MCF 10A (cell line): ENCODE data around the gene MLLT3. TPM values are rescaled to one million over a fixed set of nuclear protein-coding genes. Genes with fewer than 3 reads are reported as not detected.

Experiments used
- BruUV-seq: library from RNA; stranded (reverse); fragments of 400-500 nt; replicated peaks from 2 replicates; lab custom pipeline; 2021; lab: Mats Ljungman, UMichigan
- CTCF ChIA-PET: fragments of 300-600 bp; sonication (Branson Sonifier 250); formaldehyde crosslinking; extraction: SDS; loops from one replicate; lab custom pipeline; 2021; ENCODE audit warnings: antibody characterized with exemption, inconsistent platforms; lab: Yijun Ruan, JAX
- POLR2A ChIA-PET: fragments of 300-600, 350-650 bp; sonication (Branson Sonifier 250); formaldehyde crosslinking; extraction: SDS; loops from one replicate; lab custom pipeline; 2020; ENCODE audit warnings: antibody characterized with exemption, inconsistent platforms; lab: Yijun Ruan, JAX
- DNase-seq: peaks from one replicate; pipeline ENCODE4 v3.0.0-alpha.2; 2018; ENCODE audit not compliant: unreplicated experiment
- H3K27ac Mint-ChIP-seq: one replicate; pipeline ENCODE4 v1.8.0; 2022; ENCODE audit warnings: mild to moderate bottlenecking, low read depth, mixed read lengths; ENCODE audit not compliant: unreplicated experiment
- H3K27me3 Mint-ChIP-seq: one replicate; pipeline ENCODE4 v1.8.0; 2022; ENCODE audit warnings: mixed read lengths; ENCODE audit not compliant: insufficient read depth, unreplicated experiment
- H3K36me3 Mint-ChIP-seq: one replicate; pipeline ENCODE4 v1.8.0; 2022; ENCODE audit warnings: mild to moderate bottlenecking, moderate library complexity, mixed read lengths; ENCODE audit not compliant: insufficient read depth, unreplicated experiment
- H3K4me1 Mint-ChIP-seq: one replicate; pipeline ENCODE4 v1.8.0; 2022; ENCODE audit warnings: mixed read lengths; ENCODE audit not compliant: insufficient read depth, unreplicated experiment
- H3K4me3 Mint-ChIP-seq: one replicate; pipeline ENCODE4 v1.8.0; 2022; ENCODE audit warnings: mild to moderate bottlenecking, moderate library complexity, mixed read lengths; ENCODE audit not compliant: unreplicated experiment
- H3K9me3 Mint-ChIP-seq: one replicate; pipeline ENCODE4 v1.8.0; 2022; ENCODE audit warnings: mixed read lengths; ENCODE audit not compliant: unreplicated experiment
- CTCF ChIP-seq: fragments of 200-600 bp; IDR thresholded peaks from one replicate; pipeline ENCODE4 v1.8.0; 2022; ENCODE audit warnings: antibody characterized with exemption, mild to moderate bottlenecking; ENCODE audit not compliant: unreplicated experiment
- intact Hi-C: fragments of 100-400 bp; cut with micrococcal nuclease; formaldehyde crosslinking; loops from 2 replicates; pipeline ENCODE4 v1.14.1; 2022
- total RNA-seq: library from RNA; stranded (reverse); gene quantifications from 2 replicates; pipeline ENCODE4 v1.2.3, GENCODE V29; 2022

Gene MLLT3
- total RNA-seq, 1 experiment from 2014 or later: 1.2 TPM

GRCh38 chr9:20557285-20557684, 65.0 kb downstream of the MLLT3 start:
- peaks cover 5% of the 10 kb centered on the region for H3K36me3 Mint-ChIP-seq
- H3K4me3 Mint-ChIP-seq: no peak overlapping the region
- H3K9me3 Mint-ChIP-seq: no peaks in the 10 kb centered on the region
- no peak for TF ChIP-seq CTCF
- peaks cover 59% of the 10 kb centered on the region for H3K27me3 Mint-ChIP-seq
- ChIA-PET CTCF (no interaction called here), POLR2A (interaction anchor here (0.5 kb wide), 1 partner anchor 36 kb away, joined by 3 read pairs; no protein-coding TSS in a partner anchor)
- DNase-seq: no peak
- intact Hi-C loops: loop anchor here (5.0 kb wide), 1 partner anchor 200 kb away; no protein-coding TSS in a partner anchor
- H3K27ac Mint-ChIP-seq: no peak overlapping the region
- no TSS peak for BruUV-seq
- H3K4me1 Mint-ChIP-seq: peaks cover 4% of the 10 kb centered on the region

GRCh38 chr9:20553558-20554149, 68.6 kb downstream of the MLLT3 start:
- peaks cover 9% of the 10 kb centered on the region for H3K4me1 Mint-ChIP-seq
- TF ChIP-seq CTCF: no peak
- ChIA-PET POLR2A (no interaction called here), CTCF (interaction anchor here (0.8 to 1.6 kb wide), 5 partner anchors 25 to 628 kb away, joined by 3 to 4 read pairs (median 4); partner anchors contain the start of gene MLLT3)
- no TSS peak for BruUV-seq
- H3K27ac Mint-ChIP-seq: no peak overlapping the region
- intact Hi-C loops: loop anchor here (2.0 kb wide), 1 partner anchor 69 kb away; the partner anchor contains the start of gene MLLT3
- H3K27me3 Mint-ChIP-seq: peaks cover 71% of the 10 kb centered on the region
- H3K4me3 Mint-ChIP-seq: no peak overlapping the region
- DNase-seq: no peak
- no peaks in the 10 kb centered on the region for H3K9me3 Mint-ChIP-seq
- H3K36me3 Mint-ChIP-seq: peaks cover 5% of the 10 kb centered on the region

GRCh38 chr9:20552874-20553557, 69.3 kb downstream of the MLLT3 start:
- POLR2A ChIA-PET: no interaction called here
- no TSS peak for BruUV-seq
- Mint-ChIP-seq H3K27me3 (peaks cover 65% of the 10 kb centered on the region), H3K36me3 (peaks cover 5% of the 10 kb centered on the region), H3K27ac (no peak overlapping the region), H3K4me3 (no peak overlapping the region), H3K9me3 (no peaks in the 10 kb centered on the region), H3K4me1 (peaks cover 9% of the 10 kb centered on the region)
- DNase-seq: no peak
- intact Hi-C loops: loop anchor here (2.0 kb wide), 1 partner anchor 70 kb away; the partner anchor contains the start of gene MLLT3
- CTCF ChIA-PET: interaction anchor here (0.8 to 1.6 kb wide), 4 partner anchors 25 to 195 kb away, joined by 3 to 4 read pairs (median 4); partner anchors contain the start of gene MLLT3
- no peak for TF ChIP-seq CTCF

- BruUV-seq: no TSS peak
- DNase-seq: no peak
- Mint-ChIP-seq H3K4me3 (no peak overlapping the region), H3K9me3 (no peaks in the 10 kb centered on the region), H3K27ac (no peak overlapping the region), H3K36me3 (peaks cover 5% of the 10 kb centered on the region), H3K27me3 (peaks cover 54% of the 10 kb centered on the region), H3K4me1 (peaks cover 9% of the 10 kb centered on the region)
- intact Hi-C loops: loop anchor here (2.0 kb wide), 1 partner anchor 71 kb away; the partner anchor contains the start of gene MLLT3
- no peak for TF ChIP-seq CTCF
- ChIA-PET CTCF (interaction anchor here (0.7 to 1.6 kb wide), 5 partner anchors 15 to 627 kb away, joined by 3 to 4 read pairs (median 4); partner anchors contain the start of genes IFNB1 and MLLT3), POLR2A (no interaction called here)
Observed at GRCh38 chr9:20551835-20552234, 70.5 kb downstream of the MLLT3 start.
